ENCODE results near the gene PHF13.
"Not testable (repeated sequence)": the region's sequence is repeated elsewhere in the genome, so short reads cannot be mapped to it uniquely, and the experiment has no call there.

Gene PHF13

GRCh38 chr1:6597777-6598131 is 15.8 kb upstream of the PHF13 start:
- POLR2A ChIA-PET: interaction anchor here (1.7 to 2.0 kb wide), 2 partner anchors 8 to 18 kb away, joined by 6 read pairs; partner anchors contain the start of gene ZBTB48
- DNase-seq (ENCODE audit: low read depth, low spot score): no peak
- no peak overlapping the region for H3K4me3 ChIP-seq (ENCODE audit: low read depth, low read length)
- CTCF ChIA-PET: interaction anchor here (0.5 to 3.5 kb wide), 4 partner anchors 13 to 112 kb away, joined by 3 to 12 read pairs (median 4); partner anchors contain the start of genes NOL9 and TAS1R1
- no peak for TF ChIP-seq CTCF (IDR thresholded peaks at IDR 0.05; ENCODE audit: insufficient read depth, low read length, missing control alignments)

- ChIA-PET POLR2A (interaction anchor here (1.0 to 1.7 kb wide), 3 partner anchors 10 to 20 kb away, joined by 3 to 6 read pairs (median 4); partner anchors contain the start of gene ZBTB48), CTCF (interaction anchor here (1.1 to 3.5 kb wide), 7 partner anchors 10 to 113 kb away, joined by 3 to 12 read pairs (median 5); partner anchors contain the start of genes NOL9, PLEKHG5 and TAS1R1)
- H3K4me3 ChIP-seq (ENCODE audit: low read depth, low read length): peak overlapping the region; percentile 39
- DNase-seq (ENCODE audit: low read depth, low spot score): no peak
- no peak for TF ChIP-seq CTCF (IDR thresholded peaks at IDR 0.05; ENCODE audit: insufficient read depth, low read length, missing control alignments)
Observed at GRCh38 chr1:6599141-6599975, 14.2 kb upstream of the PHF13 start.

- not testable (repeated sequence) for DNase-seq (ENCODE audit: low read depth, low spot score)
- H3K4me3 ChIP-seq (ENCODE audit: low read depth, low read length): peak overlapping the region; percentile 95
- ChIA-PET CTCF (interaction anchor here (1.1 to 3.5 kb wide), 8 partner anchors 11 to 114 kb away, joined by 3 to 12 read pairs (median 5); partner anchors contain the start of genes NOL9, PLEKHG5 and TAS1R1), POLR2A (interaction anchor here (1.0 to 1.1 kb wide), 2 partner anchors 10 to 20 kb away, joined by 3 to 4 read pairs; partner anchors contain the start of gene ZBTB48)
Observed at GRCh38 chr1:6599991-6600390, 13.5 kb upstream of the PHF13 start.

- CTCF ChIA-PET: interaction anchor here (0.6 to 3.5 kb wide), 9 partner anchors 11 to 115 kb away, joined by 3 to 12 read pairs (median 5); partner anchors contain the start of genes NOL9, PLEKHG5 and TAS1R1
- POLR2A ChIA-PET: interaction anchor here (1.0 to 1.1 kb wide), 3 partner anchors 11 to 21 kb away, joined by 3 to 4 read pairs (median 3); partner anchors contain the start of gene ZBTB48
- H3K4me3 ChIP-seq (ENCODE audit: low read depth, low read length): peak overlapping the region; percentile 95
- DNase-seq (ENCODE audit: low read depth, low spot score): no peak
- no peak for TF ChIP-seq CTCF (IDR thresholded peaks at IDR 0.05; ENCODE audit: insufficient read depth, low read length, missing control alignments)
Observed at GRCh38 chr1:6600410-6601048, 13.0 kb upstream of the PHF13 start.

- TF ChIP-seq CTCF (IDR thresholded peaks at IDR 0.05; ENCODE audit: insufficient read depth, low read length, missing control alignments): no peak
- CTCF ChIA-PET: interaction anchor here (0.7 to 3.5 kb wide), 11 partner anchors 9 to 115 kb away, joined by 3 to 12 read pairs (median 3); partner anchors contain the start of genes NOL9, PLEKHG5 and TAS1R1
Observed at GRCh38 chr1:6601049-6601922, 12.2 kb upstream of the PHF13 start.

More at GRCh38 chr1:6601049-6601922, 12.2 kb upstream of the PHF13 start:
- POLR2A ChIA-PET: interaction anchor here (1.0 to 3.5 kb wide), 6 partner anchors 8 to 16 kb away, joined by 3 to 17 read pairs (median 7); partner anchors contain the start of gene PHF13
- peak; percentile 58 for DNase-seq (ENCODE audit: low read depth, low spot score)
- peak overlapping the region; percentile 95 for H3K4me3 ChIP-seq (ENCODE audit: low read depth, low read length)
